HG02678 (cell line): ENCODE measurements around the gene STARD10.
A peak's percentile ranks its signal among the peaks of the same experiment; 100 is the strongest.
"Not testable (repeated sequence)": the region's sequence is repeated elsewhere in the genome, so short reads cannot be mapped to it uniquely, and the experiment has no call there.

ENCODE experiments used
- ATAC-seq: cut with Tn5 transposase; IDR thresholded peaks from one replicate; pipeline ENCODE4 v1.9.1; 2021; ENCODE audit warnings: mild to moderate bottlenecking, moderate library complexity; ENCODE audit not compliant: unreplicated experiment

Gene STARD10, protein sequence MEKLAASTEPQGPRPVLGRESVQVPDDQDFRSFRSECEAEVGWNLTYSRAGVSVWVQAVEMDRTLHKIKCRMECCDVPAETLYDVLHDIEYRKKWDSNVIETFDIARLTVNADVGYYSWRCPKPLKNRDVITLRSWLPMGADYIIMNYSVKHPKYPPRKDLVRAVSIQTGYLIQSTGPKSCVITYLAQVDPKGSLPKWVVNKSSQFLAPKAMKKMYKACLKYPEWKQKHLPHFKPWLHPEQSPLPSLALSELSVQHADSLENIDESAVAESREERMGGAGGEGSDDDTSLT

DNA sequence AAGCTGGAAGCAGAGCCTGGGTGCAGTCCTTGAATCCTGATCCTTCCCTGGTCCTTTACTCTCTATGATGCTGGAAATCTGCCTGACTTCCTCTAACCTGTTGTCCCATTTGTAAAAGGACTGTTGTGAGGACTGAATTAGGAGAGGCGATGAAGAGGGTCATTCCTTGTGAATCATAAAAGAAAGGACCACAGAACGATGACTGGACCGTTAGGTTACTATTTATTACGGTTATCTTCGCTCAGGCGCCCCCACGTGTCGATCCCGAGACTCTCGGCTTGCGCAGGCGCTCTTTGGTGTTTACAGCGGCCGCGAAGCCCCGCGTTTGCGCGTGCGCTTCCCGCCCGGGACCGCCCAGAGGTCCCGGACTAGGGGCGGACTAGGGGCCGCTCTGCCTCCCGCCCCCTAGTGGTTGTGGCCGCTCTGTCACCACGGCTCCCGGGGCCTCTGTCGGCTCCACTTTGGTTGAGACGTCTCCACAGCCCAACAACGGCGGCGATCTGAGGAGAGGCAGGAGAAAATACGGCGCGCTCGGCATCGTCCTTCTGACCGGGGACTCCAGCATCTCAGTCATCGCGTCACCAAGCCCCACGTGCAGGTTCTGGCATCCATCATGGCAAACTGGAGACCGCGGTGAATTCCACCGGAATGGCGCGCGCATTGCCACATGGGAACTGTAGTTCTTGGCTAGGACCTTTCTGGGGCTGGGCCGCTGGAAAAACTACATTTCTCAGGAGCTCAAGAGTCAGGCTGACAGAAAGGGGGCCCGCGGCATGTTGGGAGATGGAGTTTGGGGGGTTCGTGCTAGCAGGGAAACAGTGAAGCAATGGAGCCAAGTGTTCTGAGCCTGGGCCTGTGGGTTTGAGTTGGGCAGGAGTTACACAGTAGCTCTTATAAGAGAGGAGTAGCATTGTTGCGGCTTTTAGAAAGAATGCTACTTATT lies at the start of gene STARD10:
Gene STARD10, minus strand, starts transcription at position 623 of the 943 bp plus-strand sequence. CDS start 12,866 bp downstream, outside the sequence.
- peak; percentile 89 for ATAC-seq

DNA sequence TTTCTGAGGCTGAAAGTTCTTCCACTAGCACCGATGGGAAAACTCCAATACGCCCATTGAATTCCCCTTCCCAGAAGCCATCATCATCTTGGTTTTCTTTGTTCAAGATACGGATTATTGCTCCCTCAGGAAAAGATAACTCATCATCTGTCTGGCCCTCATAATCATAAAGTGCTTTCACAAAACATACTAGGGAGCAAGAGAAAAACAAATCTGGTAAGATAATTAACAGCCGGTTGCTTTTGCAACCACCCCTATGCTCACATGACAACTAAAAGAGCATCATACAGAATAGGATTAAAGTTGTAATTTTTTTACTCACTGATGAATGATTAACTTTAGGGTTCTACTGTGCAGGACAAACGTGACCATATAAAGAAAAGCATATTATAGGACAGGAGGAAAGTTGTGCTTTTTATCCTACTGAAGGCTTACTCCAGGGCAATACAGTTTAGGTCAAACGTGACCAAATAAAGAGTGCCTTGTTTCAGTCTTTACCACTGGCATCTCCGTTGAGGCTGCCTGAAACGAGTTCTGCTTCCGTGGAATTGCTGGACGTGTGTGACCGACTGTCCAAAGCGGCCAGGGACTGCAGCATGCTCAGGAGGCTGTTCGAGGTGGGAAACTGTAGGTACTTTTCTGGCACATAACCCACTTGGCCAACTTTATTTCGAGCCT lies 48.9 kb upstream of the STARD10 start:
- no peak for ATAC-seq

- ATAC-seq: no peak
These were observed 48.3 kb upstream of the STARD10 start for GRCh38 chr11:72842126-72842525.

GRCh38 chr11:72841397-72841796 lies 47.5 kb upstream of the STARD10 start:
- no peak for ATAC-seq

DNA sequence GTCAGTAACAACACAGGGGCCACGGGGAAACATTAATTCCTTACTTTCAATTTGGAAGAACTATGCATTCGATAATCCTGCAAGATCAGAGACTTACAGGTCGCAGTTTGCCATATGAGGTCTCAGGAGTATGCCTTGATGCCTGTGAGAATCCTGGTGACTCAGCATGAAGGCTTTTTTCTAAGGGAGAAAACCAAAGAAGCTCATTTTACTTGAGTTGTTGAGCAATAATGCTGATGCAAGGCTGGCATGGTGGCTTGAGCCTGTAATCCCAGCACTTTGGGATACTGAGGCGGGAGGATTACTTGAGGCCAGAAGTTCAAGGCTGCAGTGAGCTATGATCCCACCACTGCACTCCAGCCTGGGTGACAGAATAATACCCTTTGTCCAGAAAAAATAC lies 46.9 kb upstream of the STARD10 start:
- ATAC-seq: no peak

DNA sequence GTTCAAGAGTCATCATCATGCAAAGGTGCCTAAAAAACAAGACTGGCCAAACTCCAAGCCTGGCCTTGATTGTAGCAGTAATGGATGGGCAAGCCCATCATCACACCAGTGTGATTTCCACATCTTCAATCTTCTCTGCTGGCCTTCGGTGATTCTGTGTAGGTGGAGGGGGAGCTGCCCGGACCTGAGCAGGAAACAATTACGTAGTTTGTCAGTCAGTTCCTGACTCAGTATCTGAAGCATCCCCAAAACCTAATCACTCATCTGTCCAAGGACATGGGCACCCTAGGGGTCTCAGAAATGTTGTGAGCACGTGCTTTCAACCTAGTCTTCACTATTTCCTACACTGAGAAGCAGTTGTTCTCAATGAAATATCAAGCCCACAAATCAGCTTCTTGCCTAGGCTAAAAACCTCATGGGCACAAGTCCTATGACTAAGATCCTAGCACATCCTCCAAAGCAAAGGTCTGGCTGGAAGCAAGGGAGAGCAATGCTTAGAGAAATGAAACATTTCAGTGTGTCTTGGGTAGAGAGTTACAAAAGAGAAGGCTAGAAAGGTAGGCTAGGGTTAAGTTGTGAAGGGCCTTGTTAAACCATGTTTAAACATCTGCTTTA lies 45.0 kb upstream of the STARD10 start:
- no peak for ATAC-seq

GRCh38 chr11:72836111-72836510 lies 42.3 kb upstream of the STARD10 start:
- ATAC-seq: no peak

GRCh38 chr11:72834905-72835304 lies 41.1 kb upstream of the STARD10 start:
- no peak for ATAC-seq

DNA sequence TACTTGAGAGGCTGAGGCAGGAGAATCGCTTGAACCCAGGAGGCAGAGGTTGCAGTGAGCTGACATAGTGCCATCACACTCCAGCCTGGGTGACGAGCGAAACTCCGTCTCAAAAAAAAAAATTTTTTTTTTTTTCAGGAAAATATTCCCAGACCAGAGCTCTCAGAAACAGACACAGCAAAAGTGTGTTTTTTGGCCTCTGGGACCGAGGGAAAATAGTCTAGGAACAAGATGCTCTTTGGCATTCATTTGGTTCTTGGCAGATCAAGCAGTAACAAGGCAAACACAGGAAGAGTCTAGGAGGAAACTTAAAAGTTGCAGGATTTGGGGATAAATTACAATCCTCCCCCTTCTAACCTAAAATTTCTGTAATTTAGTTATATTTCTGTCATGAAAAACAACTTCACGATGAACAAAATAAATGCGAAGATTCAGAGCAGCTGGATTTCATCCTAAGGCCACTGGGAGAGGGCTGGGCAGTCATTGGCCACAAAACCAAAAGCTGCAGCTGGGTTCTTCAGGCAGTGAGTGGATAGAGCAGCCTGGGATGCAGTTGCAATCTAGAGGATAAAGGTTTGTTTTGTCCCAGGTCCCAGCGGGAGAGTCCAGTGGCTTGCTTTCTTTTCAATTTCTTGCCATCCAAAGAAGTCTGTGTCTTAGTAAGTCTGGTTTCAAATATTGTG lies 40.1 kb upstream of the STARD10 start:
- no peak for ATAC-seq

DNA sequence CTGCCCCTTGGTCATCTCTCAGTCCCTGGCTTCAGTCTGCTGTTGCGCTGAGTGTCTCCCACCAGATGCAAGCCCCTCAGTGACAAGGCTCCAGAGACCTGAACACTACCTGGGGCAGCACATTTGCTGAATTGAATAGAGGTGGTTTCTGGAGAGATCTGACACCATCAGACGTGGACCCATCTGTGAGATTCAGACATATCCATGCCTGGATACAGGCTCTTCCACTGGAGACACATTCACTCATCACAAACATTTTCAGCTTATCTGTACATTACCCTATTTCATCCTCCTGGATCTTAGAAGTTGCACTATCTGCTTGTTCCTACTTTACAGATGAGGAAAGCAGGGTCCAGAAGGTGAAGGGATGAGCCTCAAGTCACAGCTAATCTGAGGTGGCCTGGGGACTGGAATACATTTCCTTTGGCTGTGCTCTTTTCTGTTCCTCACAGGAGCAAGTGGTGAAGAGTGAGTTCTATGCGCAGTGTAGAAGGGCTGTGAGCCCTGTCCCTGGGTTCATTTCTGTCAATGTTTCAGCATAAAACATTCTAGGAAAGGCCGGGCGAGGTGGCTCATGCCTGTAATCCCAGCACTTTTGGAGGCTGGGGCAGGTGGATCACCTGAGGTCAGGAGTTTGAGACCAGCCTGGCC lies 39.4 kb upstream of the STARD10 start:
- ATAC-seq: no peak

DNA sequence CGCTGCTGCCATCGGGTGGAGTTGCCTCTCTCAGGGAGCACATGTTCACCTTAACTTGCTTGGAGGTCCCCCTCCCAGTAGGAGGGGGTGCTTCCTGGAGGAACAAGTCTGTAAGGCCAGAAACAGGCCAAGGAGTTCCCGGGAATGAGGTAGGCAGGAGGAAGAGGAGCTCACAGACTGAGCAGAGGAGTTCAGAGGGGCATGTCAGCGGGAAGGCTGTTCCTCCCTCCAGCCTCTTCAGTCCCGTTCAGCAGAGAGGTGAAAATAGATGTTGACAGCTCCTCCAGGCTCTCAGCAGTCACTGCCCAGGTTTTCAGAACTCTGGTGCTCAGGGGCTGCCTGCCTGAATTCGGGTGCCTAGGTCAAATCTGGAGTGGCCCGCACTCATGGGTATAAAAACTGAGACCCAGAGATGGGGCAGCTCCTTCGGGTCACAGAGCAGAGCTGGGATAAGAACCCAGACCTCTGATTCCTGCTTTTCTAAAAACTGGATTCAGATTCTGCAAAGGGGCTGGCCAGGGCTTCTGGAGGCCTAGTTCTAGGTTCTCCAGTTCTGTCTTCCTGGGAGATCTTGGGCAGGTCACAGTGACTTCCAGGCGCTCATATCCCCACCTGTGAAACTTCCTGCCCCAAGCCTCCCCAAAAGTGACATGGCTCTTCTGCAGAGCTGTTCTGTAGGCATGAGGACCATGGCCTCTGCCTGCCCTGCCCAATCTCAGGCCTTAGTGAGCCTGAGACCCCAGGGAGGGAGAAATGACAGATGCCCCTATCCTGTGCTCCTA lies 38.6 kb upstream of the STARD10 start:
- ATAC-seq: no peak

- ATAC-seq: peak; percentile 47
These were observed 37.9 kb upstream of the STARD10 start for GRCh38 chr11:72831521-72832300.

DNA sequence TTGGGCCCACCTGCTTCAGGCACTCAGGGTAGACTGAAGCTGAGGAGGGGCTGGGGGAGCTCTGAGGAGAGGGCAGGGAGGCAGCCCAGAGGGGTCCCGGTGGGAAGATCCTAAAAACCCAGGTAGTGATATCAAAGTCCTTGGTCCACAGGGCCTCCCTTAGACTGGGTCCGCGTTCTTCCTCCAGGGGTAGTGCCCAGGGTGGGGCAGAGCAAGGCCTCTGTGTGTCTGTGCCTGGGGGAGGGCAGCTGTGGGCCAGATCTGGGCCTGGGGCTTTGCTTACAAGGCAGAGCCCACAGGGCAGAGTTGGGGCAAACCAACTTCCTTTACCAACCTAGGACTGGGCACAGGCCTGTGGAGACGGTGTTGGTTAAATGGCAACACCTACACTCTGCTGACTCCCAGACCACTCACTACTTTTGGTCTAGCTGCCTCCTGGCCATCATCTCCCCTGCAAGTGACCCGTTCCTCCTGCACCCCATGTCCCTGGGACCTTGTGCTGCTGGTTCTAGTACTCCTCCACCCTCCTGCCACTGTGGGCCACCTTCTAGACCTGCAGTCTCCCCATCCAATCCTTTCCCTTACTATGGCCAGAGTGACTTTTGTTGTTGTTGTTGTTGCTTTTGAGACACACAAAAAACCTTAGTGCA lies 36.2 kb upstream of the STARD10 start:
- no peak for ATAC-seq

GRCh38 chr11:72829178-72829577 lies 35.3 kb upstream of the STARD10 start:
- no peak for ATAC-seq

GRCh38 chr11:72828692-72829101 lies 34.9 kb upstream of the STARD10 start:
- no peak for ATAC-seq

- no peak for ATAC-seq
These were observed 34.3 kb upstream of the STARD10 start for GRCh38 chr11:72828081-72828567.

DNA sequence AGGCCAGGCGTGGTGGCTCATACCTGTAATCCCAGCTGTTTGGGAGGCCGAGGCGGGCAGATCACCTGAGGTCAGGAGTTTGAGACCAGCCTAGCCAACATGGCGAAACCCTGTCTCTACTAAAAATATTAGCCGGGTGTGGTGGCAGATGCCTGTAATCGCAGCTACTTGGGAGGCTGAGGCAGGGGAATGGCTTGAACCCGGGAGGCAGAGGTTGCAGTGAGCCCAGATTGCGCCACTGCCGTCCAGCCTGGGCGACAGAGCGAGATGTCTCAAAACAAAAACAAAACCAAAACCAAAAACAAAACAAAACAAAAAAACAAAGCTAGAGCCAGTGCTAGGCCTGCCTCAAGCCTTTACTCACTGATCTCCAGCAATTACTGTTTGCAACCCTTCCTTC lies 33.8 kb upstream of the STARD10 start:
- not testable (repeated sequence) for ATAC-seq
